SH-SY5Y (cell line): ENCODE data around the gene CHODL.

Source experiments
- GATA2 ChIP-seq: IDR thresholded peaks from 2 replicates; pipeline ENCODE4 v1.6.1; 2011; ENCODE audit warnings: mild to moderate bottlenecking, low read depth, low read length
- GATA3 ChIP-seq: IDR thresholded peaks from 2 replicates; pipeline ENCODE4 v1.6.1; 2011; ENCODE audit warnings: low read depth, mild to moderate bottlenecking, low read length, moderate library complexity

- no peak for TF ChIP-seq GATA3
- TF ChIP-seq GATA2: no peak
Measured at GRCh38 chr21:18294100-18294499, 49.5 kb downstream of the CHODL start.
